AG10803 (cell line): ENCODE results near the gene SYT11.

Experiments
- DNase-seq: peaks from one replicate; pipeline ENCODE4 v3.0.0; 2010; ENCODE audit warnings: low read depth
- H3K4me3 ChIP-seq: 2 replicates; pipeline ENCODE4 v1.5.1; 2011; ENCODE audit warnings: mild to moderate bottlenecking, low read length, control low read depth
- TF ChIP-seq, protein P1 (sequence below): conservative IDR thresholded peaks from 2 replicates; pipeline ENCODE4 v1.5.1; 2011; ENCODE audit warnings: mild to moderate bottlenecking, low read length, control low read depth, inconsistent platforms

Gene SYT11

DNA sequence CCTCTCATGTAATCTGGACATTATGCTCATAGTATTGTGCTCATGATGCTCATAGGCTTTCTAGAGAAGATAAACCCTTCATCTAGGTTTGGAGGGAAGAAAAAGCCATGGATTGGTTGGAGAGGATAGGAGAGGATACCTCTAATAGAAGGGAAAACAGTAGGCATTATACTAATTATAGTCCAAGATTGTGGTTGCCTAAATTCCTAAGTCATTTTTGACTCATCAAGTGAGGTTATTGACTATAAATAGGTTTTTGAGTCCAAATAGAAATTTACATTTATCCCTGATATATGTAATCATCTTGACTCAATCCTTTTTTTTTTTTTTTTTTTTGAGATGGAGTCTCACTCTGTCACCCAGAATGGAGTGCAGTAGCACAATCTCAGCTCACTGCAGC lies 5.0 kb downstream of the SYT11 start:
- no peak for DNase-seq
- TF ChIP-seq, protein P1, sequence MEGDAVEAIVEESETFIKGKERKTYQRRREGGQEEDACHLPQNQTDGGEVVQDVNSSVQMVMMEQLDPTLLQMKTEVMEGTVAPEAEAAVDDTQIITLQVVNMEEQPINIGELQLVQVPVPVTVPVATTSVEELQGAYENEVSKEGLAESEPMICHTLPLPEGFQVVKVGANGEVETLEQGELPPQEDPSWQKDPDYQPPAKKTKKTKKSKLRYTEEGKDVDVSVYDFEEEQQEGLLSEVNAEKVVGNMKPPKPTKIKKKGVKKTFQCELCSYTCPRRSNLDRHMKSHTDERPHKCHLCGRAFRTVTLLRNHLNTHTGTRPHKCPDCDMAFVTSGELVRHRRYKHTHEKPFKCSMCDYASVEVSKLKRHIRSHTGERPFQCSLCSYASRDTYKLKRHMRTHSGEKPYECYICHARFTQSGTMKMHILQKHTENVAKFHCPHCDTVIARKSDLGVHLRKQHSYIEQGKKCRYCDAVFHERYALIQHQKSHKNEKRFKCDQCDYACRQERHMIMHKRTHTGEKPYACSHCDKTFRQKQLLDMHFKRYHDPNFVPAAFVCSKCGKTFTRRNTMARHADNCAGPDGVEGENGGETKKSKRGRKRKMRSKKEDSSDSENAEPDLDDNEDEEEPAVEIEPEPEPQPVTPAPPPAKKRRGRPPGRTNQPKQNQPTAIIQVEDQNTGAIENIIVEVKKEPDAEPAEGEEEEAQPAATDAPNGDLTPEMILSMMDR: no peak
- H3K4me3 ChIP-seq: no peak overlapping the region

DNA sequence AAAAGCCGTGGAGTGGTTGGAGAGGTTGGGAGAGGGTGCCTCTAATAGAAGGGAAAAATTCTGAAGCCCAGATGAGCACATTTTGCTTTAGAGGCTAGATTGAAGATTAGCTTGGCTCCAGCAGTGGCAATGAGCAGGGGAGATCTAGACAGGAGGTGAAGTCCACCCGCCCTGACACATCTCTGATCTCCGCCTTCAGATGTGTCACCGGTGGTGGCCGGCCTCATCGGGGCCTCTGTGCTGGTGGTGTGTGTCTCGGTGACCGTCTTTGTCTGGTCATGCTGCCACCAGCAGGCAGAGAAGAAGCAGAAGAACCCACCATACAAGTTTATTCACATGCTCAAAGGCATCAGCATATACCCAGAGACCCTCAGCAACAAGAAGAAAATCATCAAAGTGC lies 8.4 kb downstream of the SYT11 start:
- DNase-seq: no peak
- no peak overlapping the region for H3K4me3 ChIP-seq
- TF ChIP-seq, protein P1: no peak

DNA sequence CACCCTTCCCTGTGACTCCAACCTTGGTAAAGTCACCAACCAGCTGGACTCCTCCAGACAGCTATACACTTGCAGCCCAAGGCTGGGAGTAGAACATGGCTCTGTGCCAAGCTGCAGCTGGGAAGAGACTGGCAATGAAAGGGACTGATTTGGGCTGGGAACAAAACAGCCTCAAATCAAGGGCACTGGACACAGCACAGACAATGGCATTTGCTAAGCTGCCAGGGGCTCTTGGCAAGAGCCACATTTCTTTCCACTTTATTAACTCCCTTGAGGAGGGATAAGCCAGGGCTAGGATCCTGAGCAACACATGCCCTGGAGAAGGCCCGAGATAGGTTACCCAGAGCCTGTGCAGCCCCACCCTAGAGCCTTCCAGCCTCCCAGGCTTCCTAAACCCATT lies 12.0 kb downstream of the SYT11 start:
- no peak overlapping the region for H3K4me3 ChIP-seq
- peak; percentile 14 for DNase-seq
- TF ChIP-seq, protein P1: no peak

- TF ChIP-seq, protein P1: no peak
- no peak for DNase-seq
- no peak overlapping the region for H3K4me3 ChIP-seq
Measured at GRCh38 chr1:155872527-155872926, 13.2 kb downstream of the SYT11 start.

DNA sequence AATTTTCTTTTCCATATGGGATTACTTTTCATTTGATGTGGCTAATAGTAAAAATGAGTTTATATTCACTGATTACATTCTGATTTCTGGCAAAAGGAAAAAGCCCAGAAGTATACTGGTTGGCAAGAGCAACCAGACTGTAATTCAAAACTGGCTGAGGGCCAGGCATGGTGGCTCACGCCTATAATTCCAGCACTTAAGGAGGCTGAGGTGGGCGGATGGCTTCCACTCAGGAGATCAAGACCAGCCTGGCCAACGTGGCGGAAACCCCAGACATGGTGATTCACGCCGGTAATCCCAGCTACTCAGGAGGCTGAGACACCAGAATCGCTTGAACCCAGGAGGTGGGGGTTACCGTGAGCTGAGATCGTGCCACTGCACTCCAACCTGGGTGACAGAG lies 14.5 kb downstream of the SYT11 start:
- TF ChIP-seq, protein P1: no peak
- DNase-seq: peak; percentile 35
- no peak overlapping the region for H3K4me3 ChIP-seq

DNA sequence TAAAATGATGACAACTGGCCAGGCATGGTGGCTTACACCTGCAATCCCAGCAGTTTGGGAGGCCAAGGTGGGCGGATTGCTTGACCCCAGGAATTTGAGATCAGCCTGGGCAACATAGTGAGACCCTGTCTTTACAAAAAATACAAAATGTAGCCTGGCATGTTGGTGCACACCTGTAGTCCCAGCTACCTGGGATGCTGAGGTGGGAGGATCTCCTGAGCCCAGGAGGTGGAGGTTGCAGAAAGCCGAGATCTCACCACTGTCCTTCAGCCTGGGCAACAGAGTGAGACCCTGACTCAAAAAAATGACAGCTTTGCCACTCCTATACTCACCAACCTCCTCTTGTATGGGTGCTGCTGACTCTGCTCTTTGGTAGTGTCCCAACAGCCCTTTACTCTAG lies 18.6 kb downstream of the SYT11 start:
- DNase-seq: no peak
- H3K4me3 ChIP-seq: no peak overlapping the region

DNA sequence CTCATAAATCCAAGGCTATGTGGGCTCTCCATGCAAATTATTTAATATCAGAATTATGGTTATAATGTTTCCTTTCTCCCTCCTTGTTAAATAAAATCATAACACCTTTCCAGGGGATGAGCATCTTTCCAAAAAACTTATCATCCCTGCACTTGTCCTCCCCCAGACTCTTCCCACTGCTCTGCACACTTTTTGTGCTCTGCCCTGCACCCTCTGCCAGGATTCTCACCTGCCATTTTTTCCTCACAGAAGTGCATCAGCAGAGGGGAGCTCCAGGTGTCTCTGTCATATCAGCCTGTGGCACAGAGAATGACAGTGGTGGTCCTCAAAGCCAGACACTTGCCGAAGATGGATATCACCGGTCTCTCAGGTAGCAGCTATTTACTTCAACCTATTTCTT lies 20.9 kb downstream of the SYT11 start:
- TF ChIP-seq, protein P1: no peak
- H3K4me3 ChIP-seq: no peak overlapping the region
- no peak for DNase-seq

More for the DNA sequence above, 18.6 kb downstream of the SYT11 start:
- TF ChIP-seq, protein P1: no peak
